ENCODE data around the gene TNNT1. TPM values are rescaled to one million over a fixed set of nuclear protein-coding genes. Genes with fewer than 3 reads are reported as not detected.
A peak's percentile ranks its signal among the peaks of the same experiment; 100 is the strongest.

The TNNT1 gene
- total and polyA plus RNA-seq, 4 donors: 1.3 to 2.0 (median 1.4) TPM; not detected in 1

- DNase-seq: no peak
- Histone ChIP-seq H3K4me3 (ENCODE audit: low read length in 2 of 2) (no peak overlapping the region), H3K27me3 (ENCODE audit: control insufficient read depth in 1 of 2, insufficient read depth in 2 of 2, low read length in 1 of 2) (no peaks in the 10 kb centered on the region), H3K9me3 (ENCODE audit: control insufficient read depth, low read length) (no peaks in the 10 kb centered on the region), H3K4me1 (ENCODE audit: control insufficient read depth in 1 of 2, insufficient read depth in 2 of 2, low read length in 2 of 2) (no peaks in the 10 kb centered on the region), H3K36me3 (ENCODE audit: control insufficient read depth in 1 of 2, insufficient read depth in 2 of 2, low read length in 1 of 2) (peaks cover 3 to 7% of the 10 kb centered on the region in 2 donors), H3K27ac (ENCODE audit: low read depth in 1 of 2, low read length in 2 of 2) (no peak overlapping the region)
- no peak for ATAC-seq (ENCODE audit: low FRiP score)
- intact Hi-C loops (cut with DNase I): no loop called here
- 78 to 84% methylated on average over 30 to 32 of the region's 32 CpGs for WGBS, 2 donors
These were observed 57.7 kb downstream of the TNNT1 start for GRCh38 chr19:55091126-55091910.

- 89 to 97% methylated on average over 13 of the region's 13 CpGs for WGBS, 2 donors
- ATAC-seq (ENCODE audit: low FRiP score): no peak
These were observed 58.4 kb downstream of the TNNT1 start for GRCh38 chr19:55090564-55090963.

GRCh38 chr19:55089342-55089944, 59.6 kb downstream of the TNNT1 start:
- no peak for ATAC-seq (ENCODE audit: low FRiP score)
- Histone ChIP-seq H3K9me3 (ENCODE audit: control insufficient read depth, low read length) (no peaks in the 10 kb centered on the region), H3K4me1 (ENCODE audit: control insufficient read depth in 1 of 2, insufficient read depth in 2 of 2, low read length in 2 of 2) (no peaks in the 10 kb centered on the region), H3K27ac (ENCODE audit: low read depth in 1 of 2, low read length in 2 of 2) (no peak overlapping the region), H3K36me3 (ENCODE audit: control insufficient read depth in 1 of 2, insufficient read depth in 2 of 2, low read length in 1 of 2) (peaks cover 2 to 3% of the 10 kb centered on the region in 2 donors), H3K27me3 (ENCODE audit: control insufficient read depth in 1 of 2, insufficient read depth in 2 of 2, low read length in 1 of 2) (no peaks in the 10 kb centered on the region), H3K4me3 (ENCODE audit: low read length in 2 of 2) (no peak overlapping the region)
- intact Hi-C loops (cut with DNase I): no loop called here
- DNase-seq: no peak
- WGBS, 2 donors: 81 to 83% methylated on average over 3 of the region's 3 CpGs

More at GRCh38 chr19:55090564-55090963, 58.4 kb downstream of the TNNT1 start:
- intact Hi-C loops (cut with DNase I): no loop called here
- Histone ChIP-seq H3K9me3 (ENCODE audit: control insufficient read depth, low read length) (no peaks in the 10 kb centered on the region), H3K36me3 (ENCODE audit: control insufficient read depth in 1 of 2, insufficient read depth in 2 of 2, low read length in 1 of 2) (peaks cover 3 to 7% of the 10 kb centered on the region in 2 donors), H3K4me3 (ENCODE audit: low read length in 2 of 2) (no peak overlapping the region), H3K27me3 (ENCODE audit: control insufficient read depth in 1 of 2, insufficient read depth in 2 of 2, low read length in 1 of 2) (no peaks in the 10 kb centered on the region), H3K27ac (ENCODE audit: low read depth in 1 of 2, low read length in 2 of 2) (no peak overlapping the region), H3K4me1 (ENCODE audit: control insufficient read depth in 1 of 2, insufficient read depth in 2 of 2, low read length in 2 of 2) (no peaks in the 10 kb centered on the region)
- DNase-seq: peak in 1 of 2 donors; percentile 75

GRCh38 chr19:55088543-55089341, 60.3 kb downstream of the TNNT1 start:
- H3K36me3 ChIP-seq (ENCODE audit: control insufficient read depth in 1 of 2, insufficient read depth in 2 of 2, low read length in 1 of 2): peaks cover 0 to 3% of the 10 kb centered on the region in 2 donors
- DNase-seq (peak in 1 of 2 donors; percentile 95), ATAC-seq (ENCODE audit: low FRiP score) (no peak)
- no peak overlapping the region for H3K4me3 ChIP-seq (ENCODE audit: low read length in 2 of 2)
- H3K9me3 ChIP-seq (ENCODE audit: control insufficient read depth, low read length): no peaks in the 10 kb centered on the region
- H3K27ac ChIP-seq (ENCODE audit: low read depth in 1 of 2, low read length in 2 of 2): no peak overlapping the region
- WGBS, 2 donors: 51 to 52% methylated on average over 12 to 18 of the region's 18 CpGs
- no peaks in the 10 kb centered on the region for H3K27me3 ChIP-seq (ENCODE audit: control insufficient read depth in 1 of 2, insufficient read depth in 2 of 2, low read length in 1 of 2)
- intact Hi-C loops (cut with DNase I): no loop called here
- H3K4me1 ChIP-seq (ENCODE audit: control insufficient read depth in 1 of 2, insufficient read depth in 2 of 2, low read length in 2 of 2): no peaks in the 10 kb centered on the region

GRCh38 chr19:55088021-55088451, 61.0 kb downstream of the TNNT1 start:
- H3K4me3 ChIP-seq (ENCODE audit: low read length in 2 of 2): no peak overlapping the region
- 69 to 80% methylated on average over 12 of the region's 12 CpGs for WGBS, 2 donors
- H3K4me1 ChIP-seq (ENCODE audit: control insufficient read depth in 1 of 2, insufficient read depth in 2 of 2, low read length in 2 of 2): no peaks in the 10 kb centered on the region
- no peak for DNase-seq
- intact Hi-C loops (cut with DNase I): no loop called here
- H3K36me3 ChIP-seq (ENCODE audit: control insufficient read depth in 1 of 2, insufficient read depth in 2 of 2, low read length in 1 of 2): peaks cover 0 to 3% of the 10 kb centered on the region in 2 donors
- H3K27me3 ChIP-seq (ENCODE audit: control insufficient read depth in 1 of 2, insufficient read depth in 2 of 2, low read length in 1 of 2): no peaks in the 10 kb centered on the region
- H3K9me3 ChIP-seq (ENCODE audit: control insufficient read depth, low read length): no peaks in the 10 kb centered on the region
- no peak overlapping the region for H3K27ac ChIP-seq (ENCODE audit: low read depth in 1 of 2, low read length in 2 of 2)
- ATAC-seq (ENCODE audit: low FRiP score): no peak

GRCh38 chr19:55087542-55087901, 61.5 kb downstream of the TNNT1 start:
- Histone ChIP-seq H3K4me1 (ENCODE audit: control insufficient read depth in 1 of 2, insufficient read depth in 2 of 2, low read length in 2 of 2) (no peaks in the 10 kb centered on the region), H3K9me3 (ENCODE audit: control insufficient read depth, low read length) (no peaks in the 10 kb centered on the region), H3K27me3 (ENCODE audit: control insufficient read depth in 1 of 2, insufficient read depth in 2 of 2, low read length in 1 of 2) (no peaks in the 10 kb centered on the region), H3K27ac (ENCODE audit: low read depth in 1 of 2, low read length in 2 of 2) (no peak overlapping the region), H3K4me3 (ENCODE audit: low read length in 2 of 2) (no peak overlapping the region), H3K36me3 (ENCODE audit: control insufficient read depth in 1 of 2, insufficient read depth in 2 of 2, low read length in 1 of 2) (peaks cover 0 to 3% of the 10 kb centered on the region in 2 donors)
- 17 to 53% methylated on average over 17 of the region's 17 CpGs for WGBS, 2 donors
- ATAC-seq (ENCODE audit: low FRiP score) (peak; percentile 40), DNase-seq (no peak)
- intact Hi-C loops (cut with DNase I): loop anchor here in 1 of 2 donors (2.0 kb wide), 1 partner anchor 29 kb away; the partner anchor contains the start of gene PPP1R12C

- intact Hi-C loops (cut with DNase I): loop anchor here in 1 of 2 donors (2.0 kb wide), 1 partner anchor 30 kb away; the partner anchor contains the start of gene PPP1R12C
- H3K4me3 ChIP-seq (ENCODE audit: low read length in 2 of 2): peak overlapping the region; percentile 15 to 17
These were observed 62.1 kb downstream of the TNNT1 start for GRCh38 chr19:55086730-55087541.

More at GRCh38 chr19:55086730-55087541, 62.1 kb downstream of the TNNT1 start:
- WGBS, 2 donors: 1 to 4% methylated on average over 70 to 74 of the region's 74 CpGs
- Histone ChIP-seq H3K27ac (ENCODE audit: low read depth in 1 of 2, low read length in 2 of 2) (no peak overlapping the region), H3K4me1 (ENCODE audit: control insufficient read depth in 1 of 2, insufficient read depth in 2 of 2, low read length in 2 of 2) (no peaks in the 10 kb centered on the region), H3K9me3 (ENCODE audit: control insufficient read depth, low read length) (no peaks in the 10 kb centered on the region), H3K27me3 (ENCODE audit: control insufficient read depth in 1 of 2, insufficient read depth in 2 of 2, low read length in 1 of 2) (no peaks in the 10 kb centered on the region), H3K36me3 (ENCODE audit: control insufficient read depth in 1 of 2, insufficient read depth in 2 of 2, low read length in 1 of 2) (no peaks in the 10 kb centered on the region)
- DNase-seq (peak; percentile 94 to 98), ATAC-seq (ENCODE audit: low FRiP score) (peak; percentile 82)

Measured in aorta (tissue), 5 donors.